GM18858 (cell line): Measurements from ENCODE around the gene FAM20C.
"Not testable (repeated sequence)": the region's sequence is repeated elsewhere in the genome, so short reads cannot be mapped to it uniquely, and the experiment has no call there.

Experiments
- ATAC-seq: cut with Tn5 transposase; IDR thresholded peaks from one replicate; pipeline ENCODE4 v1.9.1; 2021; ENCODE audit not compliant: unreplicated experiment

Gene FAM20C

DNA sequence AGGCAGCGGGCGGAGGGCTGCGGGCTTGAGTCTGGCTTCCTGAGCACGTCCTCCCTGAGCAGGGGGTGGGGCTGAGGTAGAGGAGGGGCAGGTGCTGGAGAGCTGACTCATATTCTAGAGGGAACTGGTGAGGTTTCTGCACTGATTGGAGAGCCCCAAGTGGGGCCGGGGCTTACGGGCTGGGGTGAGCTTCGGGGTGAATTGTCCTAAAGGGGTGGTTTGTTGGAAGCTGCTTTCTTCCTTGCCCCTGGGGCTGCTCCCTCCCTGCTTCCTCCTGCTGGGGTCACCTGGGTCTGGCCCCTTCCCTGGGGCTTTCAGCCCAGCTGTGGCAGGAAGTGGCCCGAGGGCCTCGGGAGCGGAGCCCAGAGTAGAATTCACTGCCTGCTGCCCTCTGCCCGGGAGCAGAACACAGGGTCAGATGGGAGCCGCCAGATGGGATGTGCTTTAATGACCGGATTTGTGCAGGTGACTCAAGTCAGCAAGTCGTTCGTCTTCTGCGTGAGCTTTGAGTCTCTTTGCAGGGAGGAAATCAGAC is 48.6 kb downstream of the FAM20C start:
- ATAC-seq, result no peak

GRCh38 chr7:241513-241912 is 49.1 kb downstream of the FAM20C start:
- no peak for ATAC-seq

GRCh38 chr7:242826-243579 is 50.6 kb downstream of the FAM20C start:
- ATAC-seq, result not testable (repeated sequence)

DNA sequence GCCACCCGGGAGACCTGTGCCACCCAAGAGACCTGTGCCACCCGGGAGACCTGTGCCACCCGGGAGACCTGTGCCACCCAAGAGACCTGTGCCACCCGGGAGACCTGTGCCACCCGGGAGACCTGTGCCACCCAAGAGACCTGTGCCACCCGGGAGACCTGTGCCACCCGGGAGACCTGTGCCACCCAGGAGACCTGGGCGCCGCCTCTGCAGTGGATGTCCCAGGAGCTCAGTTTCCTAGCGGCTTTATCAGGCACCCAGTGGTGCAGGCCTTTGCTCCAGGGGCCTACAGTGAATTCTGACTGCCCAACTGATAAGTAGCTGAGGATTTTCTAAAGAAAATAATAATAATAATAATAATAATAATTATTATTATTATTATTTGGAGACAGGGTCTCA is 51.2 kb downstream of the FAM20C start:
- not testable (repeated sequence) for ATAC-seq

DNA sequence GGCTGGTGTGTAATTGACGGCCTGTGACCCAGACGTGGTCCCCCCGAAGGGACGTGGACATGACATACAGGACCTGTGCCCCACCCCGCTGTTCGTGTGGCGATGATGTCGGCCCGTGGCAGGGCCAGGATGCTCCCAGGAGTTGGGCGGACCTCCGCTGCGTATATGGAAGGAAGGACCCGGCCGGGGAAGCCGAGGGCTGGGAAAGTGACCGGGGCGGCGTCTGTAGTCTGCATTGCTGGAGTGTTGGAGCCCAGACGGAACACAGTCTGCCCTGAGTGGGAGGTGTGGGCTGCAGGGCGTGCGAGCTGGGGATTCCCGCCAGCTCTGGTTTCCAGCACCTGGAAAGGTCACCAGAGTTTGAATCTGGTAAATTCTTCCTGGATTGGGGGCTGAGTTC is 52.6 kb downstream of the FAM20C start:
- ATAC-seq, result no peak

DNA sequence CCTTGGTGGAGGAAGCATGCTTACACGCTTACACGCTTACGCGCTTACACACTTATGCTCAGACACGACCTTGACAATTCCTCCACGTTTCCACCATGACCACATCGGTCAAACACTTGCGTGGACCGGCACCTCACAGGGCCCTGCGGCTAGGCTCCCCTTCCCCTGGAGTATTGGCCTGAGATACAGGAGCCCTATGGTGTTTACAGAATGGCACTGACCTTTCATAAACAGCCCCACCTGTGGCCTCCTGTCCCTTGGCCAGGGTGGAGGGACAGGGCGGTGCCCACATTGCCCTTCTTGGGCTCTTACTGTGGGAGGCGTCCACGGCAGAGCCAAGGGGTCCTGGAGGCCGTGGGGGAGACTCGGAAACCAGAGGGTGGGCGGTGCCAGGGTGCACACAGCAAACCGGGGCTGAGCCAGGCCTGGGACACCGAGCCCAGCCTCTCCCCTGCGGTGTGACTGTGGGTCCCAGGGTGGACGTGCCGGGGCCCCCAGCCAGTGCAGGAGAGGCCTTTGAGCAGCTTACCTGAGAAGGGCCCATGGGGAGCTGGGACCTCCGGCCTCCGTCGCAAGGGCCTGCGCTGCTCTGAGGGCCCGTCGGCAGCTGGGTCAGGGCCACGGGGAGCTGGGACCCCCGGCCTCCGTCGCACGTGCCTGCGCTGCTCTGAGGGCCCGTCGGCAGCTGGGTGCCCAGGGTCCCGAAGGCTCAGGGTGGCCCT is 53.4 kb downstream of the FAM20C start:
- ATAC-seq, result no peak

DNA sequence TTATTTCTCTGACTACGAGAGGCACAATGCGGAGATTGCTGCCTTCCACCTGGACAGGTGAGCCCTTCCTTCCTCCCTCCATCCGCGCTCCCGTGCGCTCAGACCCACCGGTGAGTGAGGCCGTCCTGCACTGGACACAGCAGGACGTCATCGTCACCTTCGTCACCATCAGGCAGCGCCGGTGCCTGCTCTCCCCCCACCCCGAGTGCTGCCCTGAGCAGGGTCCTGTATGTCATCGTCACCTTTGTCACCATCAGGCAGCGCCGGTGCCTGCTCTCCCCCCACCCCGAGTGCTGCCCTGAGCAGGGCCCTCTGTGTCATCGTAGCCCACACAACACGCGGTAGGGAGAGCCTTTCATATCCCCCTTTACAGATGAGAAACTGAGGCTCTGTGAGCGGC is 54.1 kb downstream of the FAM20C start:
- ATAC-seq, result no peak

GRCh38 chr7:247181-247580 is 54.8 kb downstream of the FAM20C start:
- ATAC-seq, result no peak

DNA sequence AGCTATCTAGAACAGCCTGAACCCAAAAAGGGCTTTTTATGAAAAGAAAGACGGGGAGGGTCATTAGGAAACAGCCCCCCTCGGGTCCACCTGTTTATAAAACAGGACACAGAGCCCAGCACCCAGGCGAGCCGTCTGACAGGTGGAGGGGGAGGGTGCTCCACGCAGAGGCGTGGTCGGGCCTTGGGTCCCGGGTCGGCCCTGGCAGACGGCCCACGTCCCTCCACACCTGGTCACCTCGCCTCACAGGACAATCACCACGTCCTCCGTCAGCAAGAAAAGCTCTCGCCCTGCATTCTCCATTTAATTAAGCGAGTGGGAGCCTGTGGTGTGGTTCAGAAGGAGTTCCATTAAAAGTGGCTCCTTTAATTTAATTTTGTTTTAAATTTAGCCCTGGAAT is 55.3 kb downstream of the FAM20C start:
- no peak for ATAC-seq

- ATAC-seq, result no peak
Measured at GRCh38 chr7:248732-249435, 56.5 kb downstream of the FAM20C start.

- no peak for ATAC-seq
Measured at GRCh38 chr7:249989-250388, 57.6 kb downstream of the FAM20C start.

- no peak for ATAC-seq
Measured at GRCh38 chr7:250523-250922, 58.2 kb downstream of the FAM20C start.

- no peak for ATAC-seq
Measured at GRCh38 chr7:251005-251404, 58.6 kb downstream of the FAM20C start.

- ATAC-seq, result no peak
Measured at GRCh38 chr7:251446-252175, 59.2 kb downstream of the FAM20C start.

DNA sequence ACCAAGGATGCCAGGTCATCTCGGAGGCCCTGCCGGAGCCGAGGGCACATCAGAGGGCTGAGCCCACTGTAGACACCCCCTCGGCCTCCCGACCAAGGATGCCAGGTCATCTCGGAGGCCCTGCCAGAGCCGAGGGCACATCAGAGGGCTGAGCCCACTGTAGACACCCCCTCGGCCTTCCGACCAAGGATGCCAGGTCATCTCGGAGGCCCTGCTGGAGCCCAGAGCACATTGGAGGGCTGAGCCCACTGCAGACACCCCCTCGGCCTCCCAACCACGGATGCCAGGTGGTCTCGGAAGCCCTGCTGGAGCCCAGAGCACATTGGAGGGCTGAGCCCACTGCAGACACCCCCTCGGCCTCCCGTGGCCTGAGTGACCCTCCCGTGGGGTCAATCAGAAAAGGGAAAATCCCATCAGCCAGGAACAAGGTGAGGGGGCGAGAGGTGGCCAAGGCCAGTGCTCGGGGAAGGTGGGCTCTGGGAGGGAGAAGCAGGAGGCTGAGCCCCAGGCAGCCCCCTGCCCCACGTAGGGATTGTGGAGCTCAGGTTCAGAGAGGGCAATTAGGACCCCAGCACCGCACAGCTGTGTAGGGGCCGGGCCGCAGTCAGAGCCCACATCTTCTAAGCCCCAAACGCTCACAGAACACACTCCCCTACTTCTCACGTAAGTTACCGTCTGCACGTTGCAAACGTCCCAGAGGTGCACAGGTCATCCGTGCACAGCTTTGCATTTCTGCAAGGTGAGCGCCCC is 60.0 kb downstream of the FAM20C start:
- no peak for ATAC-seq

- ATAC-seq, result no peak
Measured at GRCh38 chr7:252981-253380, 60.6 kb downstream of the FAM20C start.

GRCh38 chr7:253581-254336 is 61.4 kb downstream of the FAM20C start:
- no peak for ATAC-seq

DNA sequence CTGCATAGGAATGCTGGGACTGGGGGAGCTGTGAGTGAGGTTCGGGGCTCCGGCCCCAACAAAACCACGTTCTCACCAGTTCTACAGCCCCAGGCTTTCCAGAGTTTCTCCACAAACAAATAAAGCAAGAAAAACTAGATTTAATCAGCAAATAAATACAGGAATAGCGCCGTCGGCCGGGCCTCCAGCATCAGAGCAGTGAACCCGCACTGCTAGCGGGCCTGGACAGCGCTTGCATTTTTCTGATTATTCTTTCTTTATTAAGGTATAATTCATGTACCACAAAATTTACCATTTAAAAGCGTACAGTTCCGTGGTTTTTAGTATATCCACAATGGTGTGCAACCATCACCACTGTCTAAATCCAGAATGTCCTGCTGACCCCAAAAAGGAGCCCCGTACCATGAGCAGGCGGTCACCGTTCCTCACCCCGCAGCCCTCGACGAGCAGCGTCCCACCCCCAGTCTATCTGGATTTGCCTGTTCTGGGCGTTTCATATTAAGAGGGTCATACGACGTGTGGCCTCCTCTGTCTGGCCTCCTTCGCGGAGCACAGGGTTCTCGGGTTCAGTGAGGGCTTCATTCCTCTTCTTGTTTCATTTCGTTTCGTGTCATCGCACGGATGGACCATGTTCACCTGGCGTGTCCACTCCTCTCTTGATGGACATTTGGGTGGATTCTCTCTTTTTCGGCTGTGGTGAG is 62.1 kb downstream of the FAM20C start:
- no peak for ATAC-seq

- ATAC-seq, result no peak
Measured at GRCh38 chr7:255038-255435, 62.7 kb downstream of the FAM20C start.
